H1 (cell line): Measurements from ENCODE around the gene CELF5.

Experiments used
- SUZ12 ChIP-seq: fragments of 200-600 bp; sonication (generic); IDR thresholded peaks from 2 replicates; pipeline ENCODE4 v1.6.1; 2012; ENCODE audit warnings: mild to moderate bottlenecking, inconsistent platforms, low read length, moderate library complexity, mixed read lengths
- TF ChIP-seq, protein P1 (sequence below), 3 experiments: IDR thresholded peaks; 1 replicate in 2 of 3; 2 replicates in 1 of 3; pipeline versions ENCODE4 v1.5.1 to v1.6.1; 2011; ENCODE audit warnings: low read length in 3 of 3, mild to moderate bottlenecking in 3 of 3, inconsistent platforms in 2 of 3, low read depth in 1 of 3, moderate library complexity in 1 of 3; ENCODE audit not compliant: insufficient read depth in 1 of 3; ENCODE audit errors: control extremely low read depth in 1 of 3
- TF ChIP-seq, protein P2 (sequence below): IDR thresholded peaks from 2 replicates; pipeline ENCODE4 v1.6.1; 2012; ENCODE audit warnings: inconsistent platforms

DNA sequence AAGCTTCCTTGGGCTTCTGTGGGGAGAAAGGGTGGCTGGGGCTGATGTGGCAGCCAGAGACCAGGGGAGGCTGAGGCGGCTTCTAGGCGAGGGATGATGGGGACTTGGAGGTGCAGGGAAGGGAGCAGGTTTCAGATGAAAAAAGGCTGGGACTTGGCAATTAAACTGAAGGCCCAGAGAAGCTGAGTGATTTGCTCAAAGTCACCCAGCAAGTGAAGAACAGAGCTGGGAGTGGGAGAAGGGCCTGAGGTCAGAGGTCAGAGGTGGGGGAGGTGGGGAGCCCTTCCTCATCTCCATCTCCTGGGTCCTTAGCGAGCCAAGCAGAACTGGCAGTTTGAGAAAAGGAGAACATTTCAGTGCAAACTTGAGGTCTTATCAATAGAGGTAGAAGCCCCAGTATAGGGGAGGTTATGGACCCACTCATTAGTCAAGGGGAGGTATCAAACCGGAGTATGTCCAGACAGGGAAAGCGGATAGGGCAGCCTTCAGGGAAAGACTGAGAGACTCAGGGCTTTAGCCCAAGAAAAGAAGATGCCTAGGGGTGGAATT is 92.3 kb downstream of the CELF5 start:
- TF ChIP-seq, protein P1, sequence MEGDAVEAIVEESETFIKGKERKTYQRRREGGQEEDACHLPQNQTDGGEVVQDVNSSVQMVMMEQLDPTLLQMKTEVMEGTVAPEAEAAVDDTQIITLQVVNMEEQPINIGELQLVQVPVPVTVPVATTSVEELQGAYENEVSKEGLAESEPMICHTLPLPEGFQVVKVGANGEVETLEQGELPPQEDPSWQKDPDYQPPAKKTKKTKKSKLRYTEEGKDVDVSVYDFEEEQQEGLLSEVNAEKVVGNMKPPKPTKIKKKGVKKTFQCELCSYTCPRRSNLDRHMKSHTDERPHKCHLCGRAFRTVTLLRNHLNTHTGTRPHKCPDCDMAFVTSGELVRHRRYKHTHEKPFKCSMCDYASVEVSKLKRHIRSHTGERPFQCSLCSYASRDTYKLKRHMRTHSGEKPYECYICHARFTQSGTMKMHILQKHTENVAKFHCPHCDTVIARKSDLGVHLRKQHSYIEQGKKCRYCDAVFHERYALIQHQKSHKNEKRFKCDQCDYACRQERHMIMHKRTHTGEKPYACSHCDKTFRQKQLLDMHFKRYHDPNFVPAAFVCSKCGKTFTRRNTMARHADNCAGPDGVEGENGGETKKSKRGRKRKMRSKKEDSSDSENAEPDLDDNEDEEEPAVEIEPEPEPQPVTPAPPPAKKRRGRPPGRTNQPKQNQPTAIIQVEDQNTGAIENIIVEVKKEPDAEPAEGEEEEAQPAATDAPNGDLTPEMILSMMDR (IDR thresholded peaks at IDR 0.05; ENCODE audit: control extremely low read depth in 1 of 3, insufficient read depth in 1 of 3, low read depth in 1 of 3, low read length in 3 of 3), result no peak
- TF ChIP-seq, protein P2, sequence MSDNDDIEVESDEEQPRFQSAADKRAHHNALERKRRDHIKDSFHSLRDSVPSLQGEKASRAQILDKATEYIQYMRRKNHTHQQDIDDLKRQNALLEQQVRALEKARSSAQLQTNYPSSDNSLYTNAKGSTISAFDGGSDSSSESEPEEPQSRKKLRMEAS, result no peak
- TF ChIP-seq SUZ12, result no peak
